ENCODE measurements around the gene RTN4R. TPM values are rescaled to one million over a fixed set of nuclear protein-coding genes. Genes with fewer than 3 reads are reported as not detected.

RTN4R gene
- total and polyA plus RNA-seq, 2 of the 8 experiments (the other 6 are each of a cell fraction or from before 2014, with no cell fraction given): 21.8 to 41.3 TPM

- FAIRE-seq (no peak), DNase-seq (ENCODE audit: low read depth in 1 of 2, low spot score in 2 of 2) (no peak)
- H3K9ac ChIP-seq (replicated peaks in 1 of 4; ENCODE audit: extremely low read depth in 1 of 4, low read depth in 3 of 4, low read length in 3 of 4): no peak overlapping the region; a peak in 1 of 7 replicates
- no peaks in the 10 kb centered on the region for H3K23me2 ChIP-seq (ENCODE audit: low read depth, low read length)
- H3K18ac ChIP-seq (ENCODE audit: extremely low read depth, low read length): no peak overlapping the region
- H3K56ac ChIP-seq (replicated peaks; ENCODE audit: insufficient read length, low read depth, low read length): no peak overlapping the region
- peaks cover 12% of the 10 kb centered on the region for H3K79me1 ChIP-seq (ENCODE audit: low read depth, low read length)
- ChIA-PET POLR2A (ENCODE audit: partially characterized antibody) (interaction anchor here (0.8 to 1.0 kb wide), 3 partner anchors 13 to 115 kb away, joined by 3 read pairs; no protein-coding TSS in a partner anchor), CTCF (ENCODE audit: partially characterized antibody) (interaction anchor here (0.9 to 4.4 kb wide), 5 partner anchors 10 to 87 kb away, joined by 3 to 19 read pairs (median 3); no protein-coding TSS in a partner anchor)
- H3K9me3 ChIP-seq (ENCODE audit: insufficient read depth in 2 of 2, low read depth in 1 of 2, low read length in 1 of 2): no peaks in the 10 kb centered on the region
- H4K5ac ChIP-seq (ENCODE audit: insufficient read length, low read depth, low read length): peak overlapping the region; percentile 53
- H3K23ac ChIP-seq (ENCODE audit: insufficient read length): no peak overlapping the region
- no peak overlapping the region for H3K27ac ChIP-seq (ENCODE audit: low read depth, low read length)
- H4K8ac ChIP-seq (ENCODE audit: extremely low read depth, insufficient read depth, low read length): peak overlapping the region; percentile 57
- no peak overlapping the region for H2AFZ ChIP-seq (ENCODE audit: low read length)
- 0 out of 2 replicates have a peak overlapping the region, but pooled peaks have one; percentile 85 for H2BK5ac ChIP-seq (ENCODE audit: low read depth, low read length)
- H3K4me3 ChIP-seq (ENCODE audit: extremely low read depth in 1 of 4, insufficient read depth in 2 of 4, low read depth in 3 of 4, low read length in 4 of 4): no peak overlapping the region
- no peak overlapping the region for H2BK120ac ChIP-seq (replicated peaks; ENCODE audit: low read depth, low read length)
- H3K4me1 ChIP-seq (replicated peaks in 1 of 4; ENCODE audit: control insufficient read depth in 3 of 4, insufficient read depth in 4 of 4, low read length in 3 of 4): peaks cover 7 to 49% (median 23%) of the 10 kb centered on the region in 4 experiments
- H3K36me3 ChIP-seq (ENCODE audit: control insufficient read depth in 2 of 4, insufficient read depth in 4 of 4, low read length in 3 of 4): peaks cover 0 to 14% (median 0%) of the 10 kb centered on the region in 4 experiments; a peak in 2 of 8 replicates
- no peak overlapping the region for H2BK12ac ChIP-seq (ENCODE audit: low read depth, low read length)
- no peak overlapping the region for H3K4ac ChIP-seq (replicated peaks; ENCODE audit: insufficient read length, low read depth, low read length)
- no peak overlapping the region for H4K91ac ChIP-seq (replicated peaks; ENCODE audit: insufficient read length, low read length)
- 63% methylated on average over 13 of the region's 16 CpGs; no CpG with 5 or more reads in 1 of the 2 experiments for WGBS, 2 experiments (ENCODE audit: extremely low coverage in 1 of 2, insufficient coverage in 1 of 2, insufficient read length in 1 of 2, insufficient replicate concordance in 2 of 2, low coverage in 1 of 2, low lambda C conversion rate in 2 of 2, missing lambda C conversion rate in 1 of 2)
- H2BK20ac ChIP-seq (ENCODE audit: low read length): no peak overlapping the region
- no peak overlapping the region for H2BK15ac ChIP-seq (ENCODE audit: low read length)
- no peaks in the 10 kb centered on the region; a peak in 1 of 4 replicates for H3K79me2 ChIP-seq (ENCODE audit: control insufficient read depth in 1 of 2, insufficient read depth in 2 of 2, low read length in 2 of 2)
- H4K20me1 ChIP-seq (replicated peaks in 1 of 2; ENCODE audit: control insufficient read depth in 1 of 2, insufficient read depth in 2 of 2, low read length in 2 of 2): peaks cover 6 to 11% of the 10 kb centered on the region in 2 experiments
- H2AK5ac ChIP-seq (ENCODE audit: low read depth, low read length): no peak overlapping the region
- H3K4me2 ChIP-seq (ENCODE audit: insufficient read depth in 1 of 2, low read depth in 2 of 2, low read length in 2 of 2): peak overlapping the region in 1 of 2 experiments; percentile 1; a peak in 1 of 4 replicates
- no peaks in the 10 kb centered on the region for H3K27me3 ChIP-seq (replicated peaks in 1 of 4; ENCODE audit: control insufficient read depth in 3 of 4, extremely low read depth in 1 of 4, insufficient read depth in 3 of 4, low read length in 3 of 4)
- no peak overlapping the region for H3K14ac ChIP-seq (ENCODE audit: insufficient read length)
- no peak for TF ChIP-seq KDM5A (IDR thresholded peaks at IDR 0.05; ENCODE audit: low read length)
Measured at GRCh38 chr22:20243537-20244249, 24.4 kb downstream of the RTN4R start.

All from H1 (cell line).